Islet precursor cell (in vitro differentiated cells): Measurements from ENCODE around the gene ETV7.

Source experiments
- DNase-seq: peaks from one replicate; pipeline ENCODE4 v3.0.0-alpha.2; 2018

The ETV7 gene

GRCh38 chr6:36318690-36319435 lies 68.6 kb downstream of the ETV7 start:
- no peak for DNase-seq

- no peak for DNase-seq
These were observed 69.8 kb downstream of the ETV7 start for GRCh38 chr6:36317623-36318022.
